ENCODE data around the gene ZSCAN25.

ZSCAN25 gene

GRCh38 chr7:99617192-99617781, 541 bp downstream of the ZSCAN25 start:
- Histone ChIP-seq H3K27ac (peak overlapping the region; percentile 79 to 88), H3K4me3 (peak overlapping the region; percentile 93)
- no peak for TF ChIP-seq CTCF (IDR thresholded peaks at IDR 0.05)
- no peak for DNase-seq (ENCODE audit: low spot score)

- H3K27ac ChIP-seq, result no peak overlapping the region
- DNase-seq (ENCODE audit: low spot score), result no peak
- no peak for TF ChIP-seq CTCF (IDR thresholded peaks at IDR 0.05)
- no peak overlapping the region for H3K4me3 ChIP-seq
Measured at GRCh38 chr7:99618726-99619125, 2.0 kb downstream of the ZSCAN25 start.

GRCh38 chr7:99619571-99620130, 2.9 kb downstream of the ZSCAN25 start:
- Histone ChIP-seq H3K27ac (no peak overlapping the region), H3K4me3 (no peak overlapping the region)
- TF ChIP-seq CTCF (IDR thresholded peaks at IDR 0.05), result no peak
- peak; percentile 47 for DNase-seq (ENCODE audit: low spot score)

- DNase-seq (ENCODE audit: low spot score), result peak; percentile 33
- TF ChIP-seq CTCF (IDR thresholded peaks at IDR 0.05), result no peak
- H3K27ac ChIP-seq, result no peak overlapping the region
- H3K4me3 ChIP-seq, result no peak overlapping the region
Measured at GRCh38 chr7:99621271-99621670, 4.5 kb downstream of the ZSCAN25 start.

- DNase-seq (ENCODE audit: low spot score), result peak; percentile 28
- Histone ChIP-seq H3K27ac (no peak overlapping the region), H3K4me3 (no peak overlapping the region)
- TF ChIP-seq CTCF (IDR thresholded peaks at IDR 0.05), result no peak
Measured at GRCh38 chr7:99622596-99622995, 5.8 kb downstream of the ZSCAN25 start.

- no peak for TF ChIP-seq CTCF (IDR thresholded peaks at IDR 0.05)
- H3K27ac ChIP-seq, result no peak overlapping the region
- peak; percentile 40 for DNase-seq (ENCODE audit: low spot score)
Measured at GRCh38 chr7:99623091-99623693, 6.4 kb downstream of the ZSCAN25 start.

More at GRCh38 chr7:99623091-99623693, 6.4 kb downstream of the ZSCAN25 start:
- H3K4me3 ChIP-seq, result no peak overlapping the region
